GM06990 (cell line): ENCODE measurements around the gene GRID2.

Source experiments
- DNase-seq: peaks from one replicate; pipeline ENCODE4 v3.0.0-alpha.2; 2011; ENCODE audit not compliant: insufficient read length; ENCODE audit errors: extremely low read depth
- H3K27me3 ChIP-seq: replicated peaks from 2 replicates; pipeline ENCODE4 v1.6.0; 2011; ENCODE audit warnings: low read length; ENCODE audit not compliant: control insufficient read depth, insufficient read depth
- H3K36me3 ChIP-seq: 2 replicates; pipeline ENCODE4 v1.5.1; 2011; ENCODE audit warnings: low read length; ENCODE audit not compliant: control insufficient read depth, insufficient read depth
- H3K4me3 ChIP-seq: replicated peaks from 2 replicates; pipeline ENCODE4 v1.5.1; 2011; ENCODE audit warnings: low read depth, mild to moderate bottlenecking, control low read depth, low read length
- CTCF ChIP-seq: IDR thresholded peaks from 2 replicates; pipeline ENCODE4 v1.5.1; 2011; ENCODE audit warnings: low read length, control low read depth, mild to moderate bottlenecking, inconsistent platforms; ENCODE audit not compliant: insufficient read depth, poor library complexity, severe bottlenecking

The GRID2 gene

GRCh38 chr4:93178279-93178678 is 874.5 kb downstream of the GRID2 start:
- no peak overlapping the region for H3K4me3 ChIP-seq
- DNase-seq, result no peak
- H3K27me3 ChIP-seq, result no peaks in the 10 kb centered on the region
- H3K36me3 ChIP-seq, result no peaks in the 10 kb centered on the region
- TF ChIP-seq CTCF, result no peak

- no peak for DNase-seq
- H3K36me3 ChIP-seq, result no peaks in the 10 kb centered on the region
- H3K4me3 ChIP-seq, result no peak overlapping the region
- TF ChIP-seq CTCF, result no peak
- H3K27me3 ChIP-seq, result no peaks in the 10 kb centered on the region
These were observed 875.3 kb downstream of the GRID2 start for GRCh38 chr4:93179044-93179443.

- Histone ChIP-seq H3K36me3 (no peaks in the 10 kb centered on the region), H3K4me3 (no peak overlapping the region), H3K27me3 (no peaks in the 10 kb centered on the region)
- TF ChIP-seq CTCF, result no peak
- no peak for DNase-seq
These were observed 879.0 kb downstream of the GRID2 start for GRCh38 chr4:93182722-93183121.

GRCh38 chr4:93183576-93183975 is 879.8 kb downstream of the GRID2 start:
- no peak overlapping the region for H3K4me3 ChIP-seq
- no peak for TF ChIP-seq CTCF
- no peaks in the 10 kb centered on the region for H3K27me3 ChIP-seq
- no peaks in the 10 kb centered on the region for H3K36me3 ChIP-seq
- no peak for DNase-seq

GRCh38 chr4:93184053-93184452 is 880.3 kb downstream of the GRID2 start:
- H3K27me3 ChIP-seq, result no peaks in the 10 kb centered on the region
- H3K4me3 ChIP-seq, result no peak overlapping the region
- DNase-seq, result no peak
- no peak for TF ChIP-seq CTCF
- H3K36me3 ChIP-seq, result no peaks in the 10 kb centered on the region

GRCh38 chr4:93186846-93187245 is 883.1 kb downstream of the GRID2 start:
- DNase-seq, result no peak
- H3K4me3 ChIP-seq, result no peak overlapping the region
- H3K27me3 ChIP-seq, result no peaks in the 10 kb centered on the region
- TF ChIP-seq CTCF, result no peak
- H3K36me3 ChIP-seq, result no peaks in the 10 kb centered on the region
